Liver (tissue), 9 donors: Measurements from ENCODE around the gene LENG1. TPM values are rescaled to one million over a fixed set of nuclear protein-coding genes. Genes with fewer than 3 reads are reported as not detected.
A peak's percentile ranks its signal among the peaks of the same experiment; 100 is the strongest.

Experiments used
- DNase-seq: peaks from one replicate; pipeline ENCODE4 v3.0.0-alpha.2; 2017; ENCODE audit warnings: low spot score
- H3K27ac ChIP-seq, 2 donors: one replicate each; pipeline ENCODE4 v1.7.0; 2013; ENCODE audit warnings: inconsistent platforms in 2 of 2, low read length in 2 of 2, control low read depth in 1 of 2, low read depth in 1 of 2, mild to moderate bottlenecking in 1 of 2
- H3K27me3 ChIP-seq, 4 donors: one replicate each; pipeline versions ENCODE4 v1.6.1 to v1.7.0; 2013; ENCODE audit warnings: low read length in 3 of 4, inconsistent platforms in 1 of 4, mild to moderate bottlenecking in 1 of 4, moderate library complexity in 1 of 4; ENCODE audit not compliant: control insufficient read depth in 4 of 4, insufficient read depth in 4 of 4
- H3K36me3 ChIP-seq, 4 donors: one replicate each; pipeline versions ENCODE4 v1.6.1 to v1.7.0; 2013; ENCODE audit warnings: low read length in 3 of 4, mild to moderate bottlenecking in 3 of 4, low read depth in 1 of 4, moderate library complexity in 1 of 4; ENCODE audit not compliant: control insufficient read depth in 4 of 4, insufficient read depth in 3 of 4
- H3K4me1 ChIP-seq, 4 donors: one replicate each; pipeline versions ENCODE4 v1.6.1 to v1.7.0; 2013; ENCODE audit warnings: low read length in 3 of 4, mild to moderate bottlenecking in 3 of 4, moderate library complexity in 1 of 4; ENCODE audit not compliant: control insufficient read depth in 4 of 4, insufficient read depth in 4 of 4
- H3K4me3 ChIP-seq, 3 donors: one replicate each; pipeline versions ENCODE4 v1.6.1 to v1.7.0; 2013; ENCODE audit warnings: low read length in 3 of 3, control low read depth in 1 of 3, low read depth in 1 of 3, mild to moderate bottlenecking in 1 of 3
- H3K9ac ChIP-seq, 2 donors: one replicate each; pipeline ENCODE4 v1.7.0; 2013; ENCODE audit warnings: low read length in 2 of 2, mild to moderate bottlenecking in 2 of 2, moderate library complexity in 2 of 2, control low read depth in 1 of 2, low read depth in 1 of 2
- H3K9me3 ChIP-seq, 4 donors: one replicate each; pipeline versions ENCODE4 v1.6.1 to v1.7.0; 2013; ENCODE audit warnings: low read length in 3 of 4; ENCODE audit not compliant: control insufficient read depth in 4 of 4
- EGR1 ChIP-seq, 2 donors: IDR thresholded peaks; 2 replicates each; pipeline ENCODE4 v1.6.1; 2016 to 2018; ENCODE audit warnings: antibody characterized with exemption in 2 of 2, low read depth in 2 of 2
- FOXA2 ChIP-seq: IDR thresholded peaks from 2 replicates; pipeline ENCODE4 v1.6.1; 2016; ENCODE audit warnings: antibody characterized with exemption
- GABPA ChIP-seq, 2 donors: IDR thresholded peaks in 1 of 2; conservative IDR thresholded peaks in 1 of 2; 2 replicates each; pipeline ENCODE4 v1.6.1; 2016; ENCODE audit warnings: antibody characterized with exemption in 2 of 2, mild to moderate bottlenecking in 1 of 2, moderate library complexity in 1 of 2
- HNF4G ChIP-seq: IDR thresholded peaks from 2 replicates; pipeline ENCODE4 v1.6.1; 2016; ENCODE audit warnings: antibody characterized with exemption
- JUND ChIP-seq, 2 donors: IDR thresholded peaks; 2 replicates each; pipeline ENCODE4 v1.6.1; 2016; ENCODE audit warnings: antibody characterized with exemption in 2 of 2
- NR2F2 ChIP-seq: IDR thresholded peaks from 2 replicates; pipeline ENCODE4 v1.6.1; 2016; ENCODE audit warnings: antibody characterized with exemption
- RXRA ChIP-seq, 2 donors: IDR thresholded peaks; 2 replicates each; pipeline ENCODE4 v1.6.1; 2017 to 2018; ENCODE audit warnings: antibody characterized with exemption in 2 of 2, mild to moderate bottlenecking in 1 of 2
- SP1 ChIP-seq: IDR thresholded peaks from 2 replicates; pipeline ENCODE4 v1.6.1; 2018; ENCODE audit warnings: antibody characterized with exemption, mild to moderate bottlenecking
- TAF1 ChIP-seq: conservative IDR thresholded peaks from 2 replicates; pipeline ENCODE4 v1.6.1; 2016; ENCODE audit warnings: antibody characterized with exemption, mild to moderate bottlenecking
- WGBS: extraction: QIAGEN DNeasy Blood & Tissue Kit; methylation state at CpG from one replicate; pipeline ENCODE4 v1.1.7; 2013; 5-methylcytosine and 5-hydroxymethylcytosine counted together
- polyA plus RNA-seq, 2 donors: library from polyadenylated mRNA; stranded (reverse) in 1 of 2; unstranded in 1 of 2; fragments of 200-250 nt in 1 of 2; fragments of >200 nt in 1 of 2; fragmentation: Nextera tagmentation in 1 of 2; extraction: Ambion mirVana in 1 of 2; gene quantifications; one replicate each; pipeline versions ENCODE4 v1.2.1 to v1.2.3, GENCODE V29; 2013 to 2015
- total RNA-seq, 2 donors: library from RNA; depleted of rRNA; stranded (reverse); fragments of >200 nt; gene quantifications; one replicate each; pipeline ENCODE4 v1.2.3, GENCODE V29; 2014
- TF ChIP-seq, protein P1 (sequence below): IDR thresholded peaks from 2 replicates; pipeline ENCODE4 v1.6.1; 2016; ENCODE audit warnings: antibody characterized with exemption
- TF ChIP-seq, protein P2 (sequence below): IDR thresholded peaks from 2 replicates; pipeline ENCODE4 v1.6.1; 2016; ENCODE audit warnings: antibody characterized with exemption
- TF ChIP-seq, protein P3 (sequence below): fragments of 150-350 bp; IDR thresholded peaks from 2 replicates; pipeline ENCODE4 v1.5.1; 2017; ENCODE audit warnings: improper control_type of control experiment, low read depth, low read length; ENCODE audit not compliant: missing input control
- TF ChIP-seq, protein P4 (sequence below): IDR thresholded peaks from 2 replicates; pipeline ENCODE4 v1.6.1; 2016; ENCODE audit warnings: antibody characterized with exemption
- donor health status: healthy.
- donor health status: healthy.
- donor health status: healthy.
- donor health status: healthy.
- donor health status: healthy.

Gene LENG1
- total and polyA plus RNA-seq, 4 donors = 2.6 to 4.4 (median 2.9) TPM

DNA sequence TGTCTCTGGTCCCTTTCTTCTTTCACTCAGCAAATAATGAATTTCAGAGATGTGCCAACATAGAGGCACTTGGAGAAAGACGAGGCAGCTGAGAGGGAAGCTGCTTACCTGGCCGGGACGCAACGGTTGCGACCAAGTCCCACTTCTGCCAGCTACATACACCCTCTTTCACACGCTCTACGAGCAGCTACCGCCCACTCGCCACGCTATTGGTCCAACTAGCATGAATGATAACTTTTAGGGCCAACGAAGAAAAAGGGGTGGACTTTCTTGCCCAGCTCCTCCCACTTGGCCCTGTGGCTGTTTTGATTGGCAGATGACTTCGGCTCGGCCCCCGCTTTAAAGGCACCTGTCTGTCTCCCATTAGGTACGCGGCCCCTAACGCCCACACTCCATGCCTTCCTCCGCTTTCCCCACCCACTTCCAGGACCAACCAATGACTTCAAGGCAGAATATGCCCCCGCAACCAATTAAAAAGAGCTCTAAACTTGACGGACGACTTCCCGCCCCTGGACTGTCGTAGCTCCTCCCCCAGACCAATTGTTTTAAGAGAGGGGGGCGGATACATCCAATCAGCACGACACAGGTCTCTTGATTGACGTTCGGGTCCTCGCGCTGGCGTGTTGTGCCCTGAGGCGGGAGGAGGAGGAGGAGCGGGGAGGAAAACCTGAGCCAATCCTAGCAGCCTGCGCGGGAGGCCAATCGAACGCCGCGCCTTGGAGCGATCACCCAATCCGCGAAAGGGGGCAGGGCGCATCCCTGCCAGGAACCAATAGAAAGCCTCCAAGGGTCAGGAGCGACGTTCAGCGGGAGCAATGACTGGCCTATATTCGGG lies 22.4 kb downstream of the LENG1 start:
- peak overlapping the region; percentile 68 to 88 (median 79) for H3K4me3 ChIP-seq
- peak overlapping the region; percentile 49 to 84 for H3K27ac ChIP-seq
- H3K9ac ChIP-seq = peak overlapping the region in 1 of 2 donors; percentile 33
- H3K27me3 ChIP-seq = no peaks in the 10 kb centered on the region
- TF ChIP-seq SP1 = peak; percentile 98
- TF ChIP-seq RXRA (IDR thresholded peaks at IDR 0.05) = peak in 1 of 2 donors; percentile 8
- TF ChIP-seq, protein P1, sequence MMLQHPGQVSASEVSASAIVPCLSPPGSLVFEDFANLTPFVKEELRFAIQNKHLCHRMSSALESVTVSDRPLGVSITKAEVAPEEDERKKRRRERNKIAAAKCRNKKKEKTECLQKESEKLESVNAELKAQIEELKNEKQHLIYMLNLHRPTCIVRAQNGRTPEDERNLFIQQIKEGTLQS = no peak
- no peak for TF ChIP-seq HNF4G
- TF ChIP-seq TAF1 = peak; percentile 73
- TF ChIP-seq EGR1 (IDR thresholded peaks at IDR 0.05; ENCODE audit: low read depth in 2 of 2) = peak; percentile 98
- peak in 1 of 2 donors; percentile 75 for TF ChIP-seq GABPA (IDR thresholded peaks at IDR 0.05 in 1 of 2, conservative IDR thresholded peaks at IDR 0.05 in 1 of 2)
- peaks cover 0 to 5% (median 2%) of the 10 kb centered on the region in 4 donors for H3K36me3 ChIP-seq
- H3K4me1 ChIP-seq = peaks cover 3 to 35% (median 31%) of the 10 kb centered on the region in 4 donors
- WGBS = under 1% methylated on average over 46 of the region's 46 CpGs
- peak; percentile 97 for DNase-seq
- H3K9me3 ChIP-seq = no peaks in the 10 kb centered on the region

DNA sequence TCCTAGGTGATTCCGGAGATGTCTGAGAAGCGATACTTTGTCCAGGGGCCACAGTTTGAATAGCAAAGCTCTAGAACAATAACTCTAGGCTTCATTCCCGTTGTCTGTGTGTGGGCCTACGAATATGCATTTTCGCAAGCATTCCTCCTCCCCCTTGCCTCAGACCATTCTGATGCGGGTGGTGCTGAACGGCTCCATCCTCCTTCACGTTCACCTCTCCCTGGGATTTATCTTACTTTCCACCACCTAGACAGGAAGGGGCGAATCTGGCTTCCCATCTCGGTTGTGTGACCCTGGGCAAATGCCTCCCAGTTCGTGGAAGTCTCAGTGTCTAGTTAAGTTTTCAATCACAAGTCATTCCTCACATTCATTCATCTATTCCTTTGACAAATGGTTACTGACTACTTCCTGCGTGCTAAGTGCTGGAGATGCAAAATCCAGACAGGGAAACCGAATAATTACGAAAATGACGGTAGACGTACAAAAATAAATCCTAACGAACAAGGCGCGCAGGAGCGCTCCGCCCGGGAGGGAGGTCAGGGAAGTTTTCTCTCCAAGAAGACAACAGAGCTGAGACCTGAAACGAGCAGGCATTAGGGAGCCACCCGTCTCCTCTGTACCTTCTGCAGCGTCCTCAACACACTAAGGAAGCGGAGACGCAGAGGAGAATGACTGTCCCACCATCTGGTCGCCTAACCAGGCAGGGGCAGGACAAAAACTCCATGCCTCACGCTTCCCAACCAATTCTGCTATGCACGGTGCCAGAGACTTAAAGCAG lies 23.2 kb downstream of the LENG1 start:
- no peak for DNase-seq
- 4% methylated on average over 30 of the region's 30 CpGs for WGBS
- Histone ChIP-seq H3K4me3 (peak overlapping the region; percentile 41 to 69 (median 68)), H3K9me3 (no peaks in the 10 kb centered on the region), H3K36me3 (peaks cover 0 to 8% (median 4%) of the 10 kb centered on the region in 4 donors), H3K27ac (peak overlapping the region; percentile 33 to 49), H3K4me1 (peaks cover 3 to 35% (median 31%) of the 10 kb centered on the region in 4 donors), H3K9ac (peak overlapping the region in 1 of 2 donors; percentile 33), H3K27me3 (no peaks in the 10 kb centered on the region)
- TF ChIP-seq TAF1 (no peak), NR2F2 (no peak), FOXA2 (no peak), EGR1 (IDR thresholded peaks at IDR 0.05; ENCODE audit: low read depth in 2 of 2) (no peak), SP1 (no peak), GABPA (IDR thresholded peaks at IDR 0.05 in 1 of 2, conservative IDR thresholded peaks at IDR 0.05 in 1 of 2) (no peak), HNF4G (no peak), JUND (IDR thresholded peaks at IDR 0.05) (no peak)
- TF ChIP-seq, protein P2, sequence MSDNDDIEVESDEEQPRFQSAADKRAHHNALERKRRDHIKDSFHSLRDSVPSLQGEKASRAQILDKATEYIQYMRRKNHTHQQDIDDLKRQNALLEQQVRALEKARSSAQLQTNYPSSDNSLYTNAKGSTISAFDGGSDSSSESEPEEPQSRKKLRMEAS = no peak
- TF ChIP-seq, protein P3, sequence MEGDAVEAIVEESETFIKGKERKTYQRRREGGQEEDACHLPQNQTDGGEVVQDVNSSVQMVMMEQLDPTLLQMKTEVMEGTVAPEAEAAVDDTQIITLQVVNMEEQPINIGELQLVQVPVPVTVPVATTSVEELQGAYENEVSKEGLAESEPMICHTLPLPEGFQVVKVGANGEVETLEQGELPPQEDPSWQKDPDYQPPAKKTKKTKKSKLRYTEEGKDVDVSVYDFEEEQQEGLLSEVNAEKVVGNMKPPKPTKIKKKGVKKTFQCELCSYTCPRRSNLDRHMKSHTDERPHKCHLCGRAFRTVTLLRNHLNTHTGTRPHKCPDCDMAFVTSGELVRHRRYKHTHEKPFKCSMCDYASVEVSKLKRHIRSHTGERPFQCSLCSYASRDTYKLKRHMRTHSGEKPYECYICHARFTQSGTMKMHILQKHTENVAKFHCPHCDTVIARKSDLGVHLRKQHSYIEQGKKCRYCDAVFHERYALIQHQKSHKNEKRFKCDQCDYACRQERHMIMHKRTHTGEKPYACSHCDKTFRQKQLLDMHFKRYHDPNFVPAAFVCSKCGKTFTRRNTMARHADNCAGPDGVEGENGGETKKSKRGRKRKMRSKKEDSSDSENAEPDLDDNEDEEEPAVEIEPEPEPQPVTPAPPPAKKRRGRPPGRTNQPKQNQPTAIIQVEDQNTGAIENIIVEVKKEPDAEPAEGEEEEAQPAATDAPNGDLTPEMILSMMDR = no peak
- TF ChIP-seq, protein P4, sequence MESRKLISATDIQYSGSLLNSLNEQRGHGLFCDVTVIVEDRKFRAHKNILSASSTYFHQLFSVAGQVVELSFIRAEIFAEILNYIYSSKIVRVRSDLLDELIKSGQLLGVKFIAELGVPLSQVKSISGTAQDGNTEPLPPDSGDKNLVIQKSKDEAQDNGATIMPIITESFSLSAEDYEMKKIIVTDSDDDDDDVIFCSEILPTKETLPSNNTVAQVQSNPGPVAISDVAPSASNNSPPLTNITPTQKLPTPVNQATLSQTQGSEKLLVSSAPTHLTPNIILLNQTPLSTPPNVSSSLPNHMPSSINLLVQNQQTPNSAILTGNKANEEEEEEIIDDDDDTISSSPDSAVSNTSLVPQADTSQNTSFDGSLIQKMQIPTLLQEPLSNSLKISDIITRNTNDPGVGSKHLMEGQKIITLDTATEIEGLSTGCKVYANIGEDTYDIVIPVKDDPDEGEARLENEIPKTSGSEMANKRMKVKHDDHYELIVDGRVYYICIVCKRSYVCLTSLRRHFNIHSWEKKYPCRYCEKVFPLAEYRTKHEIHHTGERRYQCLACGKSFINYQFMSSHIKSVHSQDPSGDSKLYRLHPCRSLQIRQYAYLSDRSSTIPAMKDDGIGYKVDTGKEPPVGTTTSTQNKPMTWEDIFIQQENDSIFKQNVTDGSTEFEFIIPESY = no peak
